ENCODE data around the gene GLI3.

GLI3 gene

GRCh38 chr7:41999736-42000283 lies 237.2 kb downstream of the GLI3 start:
- DNase-seq (ENCODE audit: low read depth), result no peak

DNA sequence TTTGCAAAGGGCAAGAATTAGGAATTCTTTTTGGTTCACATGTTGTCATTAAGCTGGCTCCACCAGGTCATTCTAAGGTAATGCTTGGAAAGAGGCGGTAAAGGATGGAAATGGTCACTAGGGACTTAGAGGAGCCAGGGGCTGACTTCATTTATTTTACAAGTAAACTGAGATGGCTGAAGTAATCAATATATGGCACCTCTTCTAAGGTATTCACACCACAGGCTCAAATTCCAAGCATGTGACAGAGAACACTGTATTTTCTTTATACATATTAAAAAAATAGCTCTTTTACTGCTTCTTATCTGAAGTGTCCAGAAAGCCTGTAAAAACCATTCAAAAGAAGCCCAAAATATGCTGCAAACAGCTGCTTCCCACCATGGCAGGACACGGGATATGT lies 239.0 kb downstream of the GLI3 start:
- no peak for DNase-seq (ENCODE audit: low read depth)

DNA sequence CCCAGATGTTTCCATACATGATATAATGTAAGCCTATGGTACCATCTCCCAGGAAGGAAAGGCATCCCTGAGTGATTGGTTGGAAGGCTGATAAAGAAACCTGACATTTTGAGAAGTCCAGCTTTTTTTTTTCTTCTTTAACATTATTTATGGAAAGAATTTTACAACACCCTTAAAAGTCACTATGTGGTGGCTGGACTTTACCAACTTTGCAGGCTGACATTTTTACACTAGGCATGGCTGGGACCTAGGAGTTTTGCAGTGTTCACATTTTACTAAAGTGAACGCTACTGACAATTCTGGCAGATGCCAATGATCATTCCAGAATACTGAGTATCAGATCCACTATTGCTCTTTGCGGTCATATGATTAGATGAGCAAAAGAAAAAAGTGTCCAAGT lies 239.9 kb downstream of the GLI3 start:
- DNase-seq (ENCODE audit: low read depth), result no peak

GRCh38 chr7:41996381-41997035 lies 240.5 kb downstream of the GLI3 start:
- peak; percentile 65 for DNase-seq (ENCODE audit: low read depth)

GRCh38 chr7:41995632-41996271 lies 241.3 kb downstream of the GLI3 start:
- DNase-seq (ENCODE audit: low read depth), result no peak

DNA sequence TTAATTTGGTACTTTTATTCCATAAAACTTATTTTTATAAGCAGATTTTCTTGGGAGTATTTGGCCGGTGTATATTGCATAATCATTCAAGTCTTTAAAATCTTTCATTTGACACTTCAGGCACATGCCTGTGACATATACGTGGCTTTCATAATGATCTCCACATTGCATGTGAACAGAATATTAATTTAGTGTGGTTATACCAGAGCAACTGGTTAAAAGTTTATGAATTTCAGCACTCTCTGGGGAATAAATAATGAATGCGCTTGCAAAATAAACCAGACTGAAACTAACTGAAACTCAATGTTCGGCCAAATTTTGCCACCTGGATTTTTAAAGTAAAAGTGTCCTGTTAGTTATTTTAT lies 242.3 kb downstream of the GLI3 start:
- DNase-seq (ENCODE audit: low read depth), result no peak

DNA sequence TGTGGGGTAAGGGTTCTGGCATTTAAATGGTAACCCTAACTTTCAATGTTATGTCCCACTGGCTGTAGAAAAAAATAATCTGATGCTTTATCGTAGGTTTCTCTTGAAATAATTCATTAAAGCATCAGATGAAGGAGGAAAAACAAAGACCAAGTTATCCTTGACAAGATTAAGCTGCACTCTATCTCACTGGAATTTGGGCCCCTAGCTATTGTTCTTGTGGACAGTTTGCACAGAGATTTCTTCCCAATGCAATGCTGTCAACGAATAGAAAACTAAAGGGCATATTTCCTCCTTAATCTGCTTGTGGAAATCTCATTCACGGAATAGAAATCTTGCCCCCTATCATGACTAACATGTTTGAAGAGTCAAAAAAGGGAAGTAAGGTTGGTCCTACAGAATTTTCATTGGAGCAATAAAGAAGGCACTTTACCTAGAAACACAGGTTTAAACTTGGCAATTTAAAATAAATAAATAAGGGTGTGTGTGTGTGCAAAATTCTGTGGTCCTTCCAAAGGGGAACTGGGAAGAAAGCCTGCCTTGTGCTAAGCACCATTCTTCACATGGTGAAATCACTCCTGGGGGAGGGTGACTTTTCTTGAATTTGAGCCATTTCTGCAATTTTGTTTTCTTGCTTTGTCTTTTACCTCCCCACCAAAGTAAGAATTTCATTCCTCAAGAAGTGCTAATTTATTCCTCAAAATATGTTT lies 242.8 kb downstream of the GLI3 start:
- no peak for DNase-seq (ENCODE audit: low read depth)

GRCh38 chr7:41992881-41993867 lies 243.8 kb downstream of the GLI3 start:
- no peak for DNase-seq (ENCODE audit: low read depth)

DNA sequence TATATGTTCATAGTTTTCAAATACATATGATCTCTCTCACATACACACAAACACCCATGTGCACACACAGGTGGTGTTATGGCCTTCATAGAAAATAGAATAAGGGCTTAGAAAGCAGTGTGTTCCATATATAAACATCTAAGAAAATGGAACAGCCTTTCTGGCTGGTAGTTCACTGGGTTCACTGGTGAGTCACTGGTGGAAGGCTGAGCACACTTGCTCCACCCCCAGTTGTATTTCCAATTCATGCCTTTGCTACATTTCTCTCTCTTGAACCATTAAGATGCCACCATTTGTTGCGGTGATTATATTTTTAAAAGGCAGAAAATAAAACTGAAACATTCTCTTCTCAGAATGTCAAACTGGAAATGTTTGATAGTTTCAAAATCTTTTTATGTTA lies 252.1 kb downstream of the GLI3 start:
- no peak for DNase-seq (ENCODE audit: low read depth)

DNA sequence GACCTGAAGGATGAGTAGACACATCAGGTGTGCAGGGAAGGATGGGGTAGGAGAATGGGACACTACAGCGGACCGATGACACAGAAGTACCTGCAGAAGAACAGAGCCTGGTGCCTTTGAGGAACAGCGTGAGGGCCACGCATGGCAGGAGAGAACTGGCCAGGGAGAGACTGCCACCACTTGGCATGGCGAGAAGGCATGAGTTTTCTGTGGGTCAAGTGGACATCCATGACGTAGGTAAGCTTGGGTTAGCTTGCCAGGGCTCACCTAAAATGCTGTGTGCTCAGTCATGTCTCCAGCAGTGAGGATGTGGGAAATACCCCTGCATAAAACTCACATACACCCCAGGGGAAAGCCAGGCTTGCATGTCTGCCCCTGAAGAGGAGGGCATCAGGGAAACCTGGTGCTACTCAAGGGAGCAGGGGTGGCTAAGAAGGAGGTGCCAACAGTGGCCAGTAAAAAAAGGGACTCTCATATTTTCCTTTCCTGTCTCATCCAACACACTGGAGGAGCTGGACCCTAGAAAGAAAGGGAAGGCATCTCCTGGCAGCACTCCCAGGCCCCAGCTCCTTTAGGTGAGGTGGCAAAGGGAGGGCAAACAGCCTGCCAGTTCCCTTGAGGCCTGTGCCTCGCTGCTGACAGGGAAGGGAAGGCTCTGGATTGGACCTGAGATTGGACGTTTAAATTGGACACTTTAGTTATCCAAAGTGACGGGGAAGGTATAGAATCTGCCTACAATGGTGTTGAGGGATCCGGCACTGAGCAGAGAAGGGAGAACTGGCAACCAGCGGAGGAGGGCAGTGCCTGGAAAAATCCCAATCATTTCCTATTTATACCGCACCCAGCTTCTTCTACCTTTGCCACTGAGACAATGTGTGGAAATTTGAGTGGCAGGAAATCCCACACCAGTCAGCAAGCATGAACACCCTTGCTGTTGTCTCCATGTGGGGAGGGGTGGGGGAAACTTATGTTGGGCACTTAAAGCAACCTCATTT lies 255.7 kb downstream of the GLI3 start:
- DNase-seq (ENCODE audit: low read depth), result no peak

GRCh38 chr7:41979834-41980307 lies 257.1 kb downstream of the GLI3 start:
- no peak for DNase-seq (ENCODE audit: low read depth)

DNA sequence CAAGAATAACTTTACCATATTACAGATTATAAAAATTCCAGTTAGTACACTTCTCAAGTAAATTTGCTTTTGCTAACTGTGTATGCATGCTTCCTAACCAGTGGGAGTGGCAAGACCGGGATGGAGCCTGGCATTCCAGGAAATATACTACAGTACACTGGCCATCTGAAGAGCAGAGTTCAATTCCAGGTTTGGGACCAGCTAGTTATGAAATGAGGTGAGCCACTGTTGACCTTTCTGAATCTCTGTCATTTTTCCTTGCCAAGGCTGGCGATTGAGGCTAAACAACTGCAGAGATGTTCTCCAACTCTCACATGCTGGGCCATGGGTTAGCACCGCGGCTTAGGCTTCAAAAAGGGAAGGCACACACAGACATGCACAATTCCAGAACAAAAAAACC lies 258.2 kb downstream of the GLI3 start:
- no peak for DNase-seq (ENCODE audit: low read depth)

DNA sequence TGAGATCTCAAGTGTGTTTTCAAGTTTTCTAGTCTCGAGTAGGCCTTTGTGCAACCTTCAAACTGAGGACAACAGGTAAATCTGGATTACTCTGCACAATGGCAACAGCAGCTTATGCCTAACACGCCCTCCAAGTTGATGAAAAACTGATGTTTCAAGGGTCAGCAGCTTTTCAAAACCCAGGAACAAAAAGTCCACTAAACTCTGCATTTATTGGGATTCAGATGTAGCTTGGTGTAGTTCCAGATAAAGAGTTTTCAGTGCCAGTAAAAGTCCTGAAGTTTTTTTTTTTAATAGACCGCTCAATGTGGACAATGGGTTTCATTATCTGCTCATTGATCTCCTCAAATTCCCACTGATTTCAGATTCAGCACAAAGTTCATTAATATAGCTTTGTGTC lies 259.3 kb downstream of the GLI3 start:
- no peak for DNase-seq (ENCODE audit: low read depth)

DNA sequence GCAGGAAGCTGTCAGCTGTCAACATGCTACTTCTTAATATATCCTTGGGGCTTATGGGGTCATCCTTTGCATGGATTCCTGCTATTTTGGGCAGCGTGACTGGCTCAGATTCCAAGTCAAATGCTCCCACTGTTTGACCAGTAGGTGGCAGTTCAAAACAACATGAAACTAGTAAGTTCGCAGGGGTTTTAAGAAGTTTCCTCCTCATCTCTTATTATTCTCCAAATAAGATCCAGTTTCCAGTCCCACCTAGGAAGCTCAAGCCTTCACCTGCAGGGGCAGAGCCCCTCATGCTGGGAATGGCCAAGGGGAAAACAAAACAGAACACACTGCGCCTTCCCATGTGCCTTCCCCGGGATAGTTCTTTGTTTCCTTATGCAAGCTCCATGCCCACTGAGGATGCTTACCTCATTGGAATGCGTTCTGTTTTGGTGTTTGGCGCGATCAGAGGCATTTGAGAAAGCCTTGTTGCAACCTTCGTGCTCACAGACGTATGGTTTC lies 259.8 kb downstream of the GLI3 start:
- DNase-seq (ENCODE audit: low read depth), result no peak

- DNase-seq (ENCODE audit: low read depth), result no peak
Observed at GRCh38 chr7:41976411-41976810, 260.6 kb downstream of the GLI3 start.

GRCh38 chr7:41975849-41976248 lies 261.2 kb downstream of the GLI3 start:
- no peak for DNase-seq (ENCODE audit: low read depth)

DNA sequence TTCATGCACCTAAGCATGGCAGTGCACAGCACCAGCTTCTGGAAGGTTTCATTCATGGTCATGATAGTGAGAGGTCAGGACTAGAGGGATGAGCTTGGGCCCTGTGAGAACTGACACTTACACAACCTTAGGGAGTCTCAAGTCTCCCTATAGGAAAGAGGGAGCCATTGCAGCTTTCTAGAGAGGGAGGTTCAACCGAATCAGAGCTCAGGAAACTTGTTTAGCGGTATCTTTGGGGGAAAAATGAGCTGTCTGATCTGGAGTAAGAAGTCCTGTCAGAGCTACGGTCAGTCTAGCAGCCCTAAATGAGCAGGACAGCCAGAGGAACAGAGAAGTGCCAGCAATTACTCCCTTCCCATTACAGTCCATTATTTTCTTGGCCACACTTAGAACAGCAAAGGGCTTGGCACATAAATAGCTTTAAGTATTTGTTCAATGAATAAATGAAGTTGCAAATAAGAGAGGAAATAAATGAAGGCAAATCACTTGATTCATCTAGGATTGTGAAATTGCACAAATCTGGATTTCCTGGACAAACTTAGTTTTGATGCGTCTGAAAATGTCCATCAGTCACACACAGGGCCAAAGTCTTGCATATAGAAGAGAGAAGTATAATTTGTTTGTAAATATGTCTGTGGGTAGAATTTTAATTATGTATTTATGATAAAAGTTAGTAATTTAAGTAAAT lies 262.0 kb downstream of the GLI3 start:
- no peak for DNase-seq (ENCODE audit: low read depth)

GRCh38 chr7:41973202-41973730 lies 263.7 kb downstream of the GLI3 start:
- no peak for DNase-seq (ENCODE audit: low read depth)

DNA sequence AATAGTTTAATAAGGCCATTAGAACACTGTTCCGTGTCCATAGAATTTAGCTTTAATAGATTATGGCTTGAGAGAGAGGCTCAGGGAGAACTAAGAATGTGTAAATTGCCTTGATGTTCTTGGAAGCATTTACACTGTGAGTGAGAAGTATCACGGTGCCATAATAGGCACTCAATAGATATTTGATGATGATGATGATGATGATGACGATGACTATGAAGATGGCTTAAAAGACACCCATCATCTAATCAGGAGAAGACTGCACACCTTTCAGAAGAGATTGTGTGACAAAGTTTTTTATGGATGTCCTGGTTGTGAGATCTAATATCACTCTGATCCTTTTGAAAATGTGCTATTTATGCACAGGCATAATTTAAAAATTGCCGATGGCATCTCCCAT lies 264.2 kb downstream of the GLI3 start:
- no peak for DNase-seq (ENCODE audit: low read depth)

- DNase-seq (ENCODE audit: low read depth), result no peak
Observed at GRCh38 chr7:41972270-41972669, 264.7 kb downstream of the GLI3 start.
